Stimulated activated CD4-positive, alpha-beta T cell treated with anti-CD3 and anti-CD28 coated beads, Interleukin-12 subunit alpha, Interleukin-12 subunit beta, amount 100 ng/mL, for 48 hours (primary cell): Measurements from ENCODE around the gene OR52I2.
A peak's percentile ranks its signal among the peaks of the same experiment; 100 is the strongest.

Experiments used
- DNase-seq, 3 donors: peaks; one replicate each; pipeline ENCODE4 v3.0.0-alpha.2; 2020; ENCODE audit warnings: low read depth in 2 of 3, low spot score in 1 of 3

Gene OR52I2

GRCh38 chr11:4581443-4581842 lies at the start of gene OR52I2:
Gene OR52I2, plus strand, starts transcription at chr11:4581743.
- DNase-seq = no peak

GRCh38 chr11:4539603-4540219 lies 41.8 kb upstream of the OR52I2 start:
- DNase-seq = peak; percentile 8 to 61 (median 20)

GRCh38 chr11:4541071-4541470 lies 40.5 kb upstream of the OR52I2 start:
- DNase-seq = no peak

GRCh38 chr11:4543561-4543960 lies 38.0 kb upstream of the OR52I2 start:
- DNase-seq = no peak

GRCh38 chr11:4544891-4545290 lies 36.7 kb upstream of the OR52I2 start, which contains the start of gene OR52M1:
Gene OR52M1, plus strand, starts transcription at chr11:4545191. Its CDS starts 0 bp downstream, at chr11:4545191.
- no peak for DNase-seq

- DNase-seq = no peak
Measured at GRCh38 chr11:4546878-4547277, 34.7 kb upstream of the OR52I2 start.

GRCh38 chr11:4547416-4547815 lies 34.1 kb upstream of the OR52I2 start:
- no peak for DNase-seq

- DNase-seq = no peak
Measured at GRCh38 chr11:4551346-4551979, 30.1 kb upstream of the OR52I2 start.

- no peak for DNase-seq
Measured at GRCh38 chr11:4559527-4560440, 21.8 kb upstream of the OR52I2 start.

GRCh38 chr11:4560467-4560866 lies 21.1 kb upstream of the OR52I2 start:
- no peak for DNase-seq

GRCh38 chr11:4565371-4565770 lies 16.2 kb upstream of the OR52I2 start:
- no peak for DNase-seq

- no peak for DNase-seq
Measured at GRCh38 chr11:4569075-4569474, 12.5 kb upstream of the OR52I2 start.

GRCh38 chr11:4576880-4577279 lies 4.7 kb upstream of the OR52I2 start:
- no peak for DNase-seq

GRCh38 chr11:4577761-4578160 lies 3.8 kb upstream of the OR52I2 start:
- DNase-seq = no peak

- DNase-seq = no peak
Measured at GRCh38 chr11:4578624-4579023, 2.9 kb upstream of the OR52I2 start.

GRCh38 chr11:4580124-4580523 lies 1.4 kb upstream of the OR52I2 start:
- no peak for DNase-seq

GRCh38 chr11:4589017-4589416 lies 7.5 kb downstream of the OR52I2 start:
- DNase-seq = no peak

- DNase-seq = no peak
Measured at GRCh38 chr11:4593739-4594138, 12.2 kb downstream of the OR52I2 start, which contains the start of gene OR52I1. Gene OR52I1, plus strand, starts transcription at chr11:4594039. Its CDS starts 0 bp downstream, at chr11:4594039.

GRCh38 chr11:4605057-4605456 lies 23.5 kb downstream of the OR52I2 start:
- no peak for DNase-seq

- DNase-seq = no peak
Measured at GRCh38 chr11:4606231-4607015, 24.9 kb downstream of the OR52I2 start.

GRCh38 chr11:4607096-4607495 lies 25.6 kb downstream of the OR52I2 start:
- no peak for DNase-seq
